ENCODE data around the gene ROCK2. TPM values are rescaled to one million over a fixed set of nuclear protein-coding genes. Genes with fewer than 3 reads are reported as not detected.
A peak's percentile ranks its signal among the peaks of the same experiment; 100 is the strongest.
"Not testable (repeated sequence)": the region's sequence is repeated elsewhere in the genome, so short reads cannot be mapped to it uniquely, and the experiment has no call there.

Gene ROCK2
- total RNA-seq, 1 donor from 2014 or later: 45.1 TPM

GRCh38 chr2:11166476-11166875 lies 178.0 kb downstream of the ROCK2 start:
- Histone ChIP-seq H3K4me2 (ENCODE audit: low read length) (no peak overlapping the region), H3K36me3 (ENCODE audit: insufficient read depth, low read length) (no peaks in the 10 kb centered on the region), H3K9me3 (ENCODE audit: insufficient read depth, low read depth, low read length) (no peaks in the 10 kb centered on the region), H3K27me3 (ENCODE audit: insufficient read depth, low read length) (no peaks in the 10 kb centered on the region), H2AFZ (ENCODE audit: low read depth, low read length) (no peak overlapping the region), H4K20me1 (ENCODE audit: insufficient read depth, low read length) (no peaks in the 10 kb centered on the region), H3K27ac (ENCODE audit: low read depth, low read length) (no peak overlapping the region), H3K9ac (ENCODE audit: low read length) (no peak overlapping the region), H3K4me1 (ENCODE audit: insufficient read depth, low read length) (no peaks in the 10 kb centered on the region), H3K79me2 (ENCODE audit: insufficient read depth, low read length) (no peaks in the 10 kb centered on the region), H3K4me3 (ENCODE audit: insufficient read depth, low read depth, low read length) (no peak overlapping the region)
- no peaks in the 10 kb centered on the region for H3K27me3 Mint-ChIP-seq (ENCODE audit: low read depth, unreplicated experiment)
- no peak overlapping the region for H3K4me3 Mint-ChIP-seq (ENCODE audit: unreplicated experiment)
- FAIRE-seq (no peak), DNase-seq (ENCODE audit: low read depth) (no peak)
- H3K9me3 Mint-ChIP-seq (ENCODE audit: unreplicated experiment): peaks cover 7% of the 10 kb centered on the region
- no peak for TF ChIP-seq EZH2 (IDR thresholded peaks at IDR 0.05; ENCODE audit: insufficient read depth, low read length)
- TF ChIP-seq, protein P1, sequence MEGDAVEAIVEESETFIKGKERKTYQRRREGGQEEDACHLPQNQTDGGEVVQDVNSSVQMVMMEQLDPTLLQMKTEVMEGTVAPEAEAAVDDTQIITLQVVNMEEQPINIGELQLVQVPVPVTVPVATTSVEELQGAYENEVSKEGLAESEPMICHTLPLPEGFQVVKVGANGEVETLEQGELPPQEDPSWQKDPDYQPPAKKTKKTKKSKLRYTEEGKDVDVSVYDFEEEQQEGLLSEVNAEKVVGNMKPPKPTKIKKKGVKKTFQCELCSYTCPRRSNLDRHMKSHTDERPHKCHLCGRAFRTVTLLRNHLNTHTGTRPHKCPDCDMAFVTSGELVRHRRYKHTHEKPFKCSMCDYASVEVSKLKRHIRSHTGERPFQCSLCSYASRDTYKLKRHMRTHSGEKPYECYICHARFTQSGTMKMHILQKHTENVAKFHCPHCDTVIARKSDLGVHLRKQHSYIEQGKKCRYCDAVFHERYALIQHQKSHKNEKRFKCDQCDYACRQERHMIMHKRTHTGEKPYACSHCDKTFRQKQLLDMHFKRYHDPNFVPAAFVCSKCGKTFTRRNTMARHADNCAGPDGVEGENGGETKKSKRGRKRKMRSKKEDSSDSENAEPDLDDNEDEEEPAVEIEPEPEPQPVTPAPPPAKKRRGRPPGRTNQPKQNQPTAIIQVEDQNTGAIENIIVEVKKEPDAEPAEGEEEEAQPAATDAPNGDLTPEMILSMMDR (IDR thresholded peaks at IDR 0.05; ENCODE audit: insufficient read depth, low read depth, low read length): no peak
- H3K36me3 Mint-ChIP-seq (ENCODE audit: low read depth, unreplicated experiment): peaks cover 4% of the 10 kb centered on the region
- peaks cover 11% of the 10 kb centered on the region for H3K4me1 Mint-ChIP-seq (ENCODE audit: low read depth, unreplicated experiment)
- H3K27ac Mint-ChIP-seq (ENCODE audit: unreplicated experiment): no peak overlapping the region

- not testable (repeated sequence) for H3K9ac ChIP-seq (ENCODE audit: low read length); H3K36me3 Mint-ChIP-seq (ENCODE audit: low read depth, unreplicated experiment); H3K79me2 ChIP-seq (ENCODE audit: insufficient read depth, low read length); H3K4me3 Mint-ChIP-seq (ENCODE audit: unreplicated experiment); H3K27me3 ChIP-seq (ENCODE audit: insufficient read depth, low read length); FAIRE-seq; H3K36me3 ChIP-seq (ENCODE audit: insufficient read depth, low read length); H3K9me3 Mint-ChIP-seq (ENCODE audit: unreplicated experiment); H3K4me2 ChIP-seq (ENCODE audit: low read length); H3K27ac ChIP-seq (ENCODE audit: low read depth, low read length); H3K4me3 ChIP-seq (ENCODE audit: insufficient read depth, low read depth, low read length); H2AFZ ChIP-seq (ENCODE audit: low read depth, low read length); H3K4me1 ChIP-seq (ENCODE audit: insufficient read depth, low read length); H4K20me1 ChIP-seq (ENCODE audit: insufficient read depth, low read length); H3K27me3 Mint-ChIP-seq (ENCODE audit: low read depth, unreplicated experiment); H3K9me3 ChIP-seq (ENCODE audit: insufficient read depth, low read depth, low read length); H3K27ac Mint-ChIP-seq (ENCODE audit: unreplicated experiment); DNase-seq (ENCODE audit: low read depth)
- H3K4me1 Mint-ChIP-seq (ENCODE audit: low read depth, unreplicated experiment): peaks cover 11% of the 10 kb centered on the region
Observed at GRCh38 chr2:11165046-11165445, 179.4 kb downstream of the ROCK2 start.

GRCh38 chr2:11163439-11164317 lies 180.8 kb downstream of the ROCK2 start:
- no peaks in the 10 kb centered on the region for H3K79me2 ChIP-seq (ENCODE audit: insufficient read depth, low read length)
- TF ChIP-seq, protein P1 (IDR thresholded peaks at IDR 0.05; ENCODE audit: insufficient read depth, low read depth, low read length): no peak
- no peak for TF ChIP-seq EZH2 (IDR thresholded peaks at IDR 0.05; ENCODE audit: insufficient read depth, low read length)
- peaks cover 2% of the 10 kb centered on the region for H3K4me1 Mint-ChIP-seq (ENCODE audit: low read depth, unreplicated experiment)
- no peak overlapping the region for H3K4me3 Mint-ChIP-seq (ENCODE audit: unreplicated experiment)
- H3K4me3 ChIP-seq (ENCODE audit: insufficient read depth, low read depth, low read length): no peak overlapping the region
- no peak overlapping the region for H3K4me2 ChIP-seq (ENCODE audit: low read length)
- no peak overlapping the region for H3K27ac Mint-ChIP-seq (ENCODE audit: unreplicated experiment)
- H3K27me3 ChIP-seq (ENCODE audit: insufficient read depth, low read length): no peaks in the 10 kb centered on the region
- H4K20me1 ChIP-seq (ENCODE audit: insufficient read depth, low read length): no peaks in the 10 kb centered on the region
- no peak overlapping the region for H2AFZ ChIP-seq (ENCODE audit: low read depth, low read length)
- no peaks in the 10 kb centered on the region for H3K4me1 ChIP-seq (ENCODE audit: insufficient read depth, low read length)
- H3K9me3 ChIP-seq (ENCODE audit: insufficient read depth, low read depth, low read length): no peaks in the 10 kb centered on the region
- DNase-seq (ENCODE audit: low read depth) (peak; percentile 30), FAIRE-seq (no peak)
- no peaks in the 10 kb centered on the region for H3K36me3 ChIP-seq (ENCODE audit: insufficient read depth, low read length)
- peaks cover 4% of the 10 kb centered on the region for H3K36me3 Mint-ChIP-seq (ENCODE audit: low read depth, unreplicated experiment)
- H3K27me3 Mint-ChIP-seq (ENCODE audit: low read depth, unreplicated experiment): peaks cover 4% of the 10 kb centered on the region
- H3K9me3 Mint-ChIP-seq (ENCODE audit: unreplicated experiment): peaks cover 4% of the 10 kb centered on the region
- H3K9ac ChIP-seq (ENCODE audit: low read length): no peak overlapping the region
- no peak overlapping the region for H3K27ac ChIP-seq (ENCODE audit: low read depth, low read length)
